HFF-Myc (cell line): ENCODE results near the gene CD2BP2.
A peak's percentile ranks its signal among the peaks of the same experiment; 100 is the strongest.

Experiments
- DNase-seq: peaks from one replicate; pipeline ENCODE4 v3.0.0-alpha.2; 2011; ENCODE audit warnings: low read depth; ENCODE audit errors: extremely low read depth
- H3K4me3 ChIP-seq: replicated peaks from 2 replicates; pipeline ENCODE4 v1.5.1; 2011; ENCODE audit warnings: low read depth, mild to moderate bottlenecking, control low read depth, low read length
- CTCF ChIP-seq: IDR thresholded peaks from 2 replicates; pipeline ENCODE4 v1.5.1; 2012; ENCODE audit warnings: mild to moderate bottlenecking, low read depth, low read length, control low read depth; ENCODE audit errors: missing control alignments

CD2BP2 gene

GRCh38 chr16:30355144-30355953 is at the start of gene CD2BP2:
TSS of gene CD2BP2 (minus strand) at chr16:30355308. CDS start at chr16:30354681, 627 bp downstream.
- peak; percentile 99 for DNase-seq
- peak within 1 kb of the TSS; percentile 95 for H3K4me3 ChIP-seq
- TF ChIP-seq CTCF = no peak

- no peak for TF ChIP-seq CTCF
- DNase-seq = no peak
Observed at GRCh38 chr16:30401768-30402425, 46.8 kb upstream of the CD2BP2 start.

GRCh38 chr16:30399435-30400186 is 44.5 kb upstream of the CD2BP2 start:
- no peak for DNase-seq
- H3K4me3 ChIP-seq = peak overlapping the region; percentile 40
- TF ChIP-seq CTCF = no peak

More at GRCh38 chr16:30401768-30402425, 46.8 kb upstream of the CD2BP2 start:
- H3K4me3 ChIP-seq = no peak overlapping the region

- no peak for TF ChIP-seq CTCF
- H3K4me3 ChIP-seq = no peak overlapping the region
Observed at GRCh38 chr16:30398661-30399434, 43.7 kb upstream of the CD2BP2 start.

GRCh38 chr16:30397776-30398660 is 42.9 kb upstream of the CD2BP2 start:
- no peak overlapping the region for H3K4me3 ChIP-seq
- no peak for TF ChIP-seq CTCF
- DNase-seq = no peak

More at GRCh38 chr16:30398661-30399434, 43.7 kb upstream of the CD2BP2 start:
- DNase-seq = no peak
